HG03175 (cell line): Measurements from ENCODE around the gene PTPN12.

ENCODE experiments used
- ATAC-seq: cut with Tn5 transposase; IDR thresholded peaks from one replicate; pipeline ENCODE4 v1.9.1; 2021; ENCODE audit warnings: mild to moderate bottlenecking, moderate library complexity; ENCODE audit not compliant: unreplicated experiment

PTPN12 gene

GRCh38 chr7:77658928-77659327, 121.8 kb downstream of the PTPN12 start:
- ATAC-seq, result no peak

GRCh38 chr7:77661816-77662215, 124.7 kb downstream of the PTPN12 start:
- no peak for ATAC-seq

GRCh38 chr7:77662869-77663268, 125.8 kb downstream of the PTPN12 start:
- no peak for ATAC-seq

- ATAC-seq, result no peak
These were observed 127.6 kb downstream of the PTPN12 start for GRCh38 chr7:77664715-77665114.

- ATAC-seq, result no peak
These were observed 128.1 kb downstream of the PTPN12 start for GRCh38 chr7:77665161-77665560.

- no peak for ATAC-seq
These were observed 130.5 kb downstream of the PTPN12 start for GRCh38 chr7:77667459-77668086.

- ATAC-seq, result peak; percentile 71
These were observed 137.8 kb downstream of the PTPN12 start for GRCh38 chr7:77674878-77675277.

GRCh38 chr7:77679608-77680007, 142.5 kb downstream of the PTPN12 start:
- ATAC-seq, result no peak

GRCh38 chr7:77680266-77680665, 143.2 kb downstream of the PTPN12 start:
- no peak for ATAC-seq

- no peak for ATAC-seq
These were observed 146.9 kb downstream of the PTPN12 start for GRCh38 chr7:77684030-77684429.

- ATAC-seq, result no peak
These were observed 148.1 kb downstream of the PTPN12 start for GRCh38 chr7:77685233-77685632.

- ATAC-seq, result no peak
These were observed 150.1 kb downstream of the PTPN12 start for GRCh38 chr7:77687100-77687746.

- no peak for ATAC-seq
These were observed 150.7 kb downstream of the PTPN12 start for GRCh38 chr7:77687747-77688144.
